ENCODE measurements around the gene ELK4. TPM values are rescaled to one million over a fixed set of nuclear protein-coding genes. Genes with fewer than 3 reads are reported as not detected.

Gene ELK4
- total and polyA plus RNA-seq, 5 experiments from 2014 or later: 4.5 to 204 (median 8.3) TPM

- Mint-ChIP-seq H3K27me3 (peaks cover 2 to 30% (median 15%) of the 10 kb centered on the region in 5 donors), H3K27ac (no peak overlapping the region), H3K9me3 (no peaks in the 10 kb centered on the region), H3K36me3 (no peaks in the 10 kb centered on the region), H3K4me1 (peaks cover 0 to 37% (median 0%) of the 10 kb centered on the region in 4 donors), H3K4me3 (no peak overlapping the region)
- POLR2A ChIA-PET: interaction anchor here (0.6 kb wide), 1 partner anchor 16 kb away, joined by 3 read pairs; no protein-coding TSS in a partner anchor
- no peak for DNase-seq
- no peak for ATAC-seq
Measured at GRCh38 chr1:205670611-205671430, 39.0 kb upstream of the ELK4 start.

GRCh38 chr1:205670150-205670446, 38.3 kb upstream of the ELK4 start:
- Mint-ChIP-seq H3K9me3 (no peaks in the 10 kb centered on the region), H3K27ac (no peak overlapping the region), H3K36me3 (no peaks in the 10 kb centered on the region), H3K4me3 (no peak overlapping the region), H3K4me1 (peaks cover 0 to 42% (median 2%) of the 10 kb centered on the region in 4 donors), H3K27me3 (peaks cover 2 to 30% (median 13%) of the 10 kb centered on the region in 5 donors)
- no peak for DNase-seq
- ATAC-seq: no peak
- POLR2A ChIA-PET: no interaction called here

DNA sequence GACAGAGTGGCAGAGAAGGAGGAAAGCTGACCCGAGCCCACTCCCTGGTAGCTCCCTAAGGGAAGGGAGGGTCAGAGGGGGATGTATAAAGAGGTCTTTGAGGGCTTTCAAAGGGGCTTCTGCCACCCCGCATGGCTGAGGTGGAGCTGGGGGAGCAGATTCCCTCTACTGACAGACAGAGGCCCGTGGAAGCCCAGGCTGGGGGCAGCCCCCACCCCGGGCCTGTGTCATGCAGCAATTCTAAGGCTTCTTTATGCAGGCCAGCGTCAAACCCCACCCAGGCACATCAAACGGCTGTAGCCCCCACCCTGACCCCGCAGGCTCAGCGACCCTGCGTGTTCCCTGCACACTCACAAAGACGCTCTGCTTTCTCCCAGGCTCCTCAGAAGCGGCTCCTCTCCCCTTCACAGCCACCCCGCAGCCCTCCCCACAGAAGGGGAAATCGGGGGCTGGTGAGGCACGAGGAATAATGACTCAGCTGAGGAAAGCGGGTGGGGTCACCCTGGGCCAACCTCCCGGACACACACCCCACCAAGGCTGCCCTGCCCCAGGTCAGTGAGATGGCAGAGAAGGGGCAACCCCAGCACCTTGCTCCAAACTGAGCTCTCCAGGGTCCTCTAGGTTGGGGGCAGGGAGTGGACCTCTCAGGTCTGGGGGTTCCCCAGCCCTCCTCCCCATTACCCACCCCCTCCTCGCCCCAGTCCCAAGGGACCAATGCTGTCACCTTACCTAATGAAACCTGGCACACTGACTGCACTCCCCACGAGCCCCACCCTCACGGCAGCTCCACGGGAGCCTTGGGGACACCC, 37.7 kb upstream of the ELK4 start:
- DNase-seq: no peak
- Mint-ChIP-seq H3K4me1 (peaks cover 0 to 47% (median 3%) of the 10 kb centered on the region in 4 donors), H3K36me3 (no peaks in the 10 kb centered on the region), H3K27me3 (peaks cover 2 to 30% (median 13%) of the 10 kb centered on the region in 5 donors), H3K27ac (peak overlapping the region in 1 of 10 donors; percentile 74), H3K4me3 (peak overlapping the region in 1 of 10 donors; percentile 45), H3K9me3 (no peaks in the 10 kb centered on the region)
- POLR2A ChIA-PET: no interaction called here
- ATAC-seq: peak in 1 of 2 donors; percentile 28

- Mint-ChIP-seq H3K9me3 (no peaks in the 10 kb centered on the region), H3K27me3 (peaks cover 2 to 28% (median 13%) of the 10 kb centered on the region in 5 donors), H3K36me3 (no peaks in the 10 kb centered on the region), H3K27ac (peak overlapping the region in 2 of 10 donors; percentile 62 to 74), H3K4me1 (peaks cover 0 to 47% (median 3%) of the 10 kb centered on the region in 4 donors), H3K4me3 (peak overlapping the region in 1 of 10 donors; percentile 39)
- no peak for DNase-seq
- POLR2A ChIA-PET: interaction anchor here (0.6 kb wide), 1 partner anchor 77 kb away, joined by 8 read pairs; no protein-coding TSS in a partner anchor
- peak in 1 of 2 donors; percentile 14 for ATAC-seq
Measured at GRCh38 chr1:205668951-205669340, 37.1 kb upstream of the ELK4 start.

DNA sequence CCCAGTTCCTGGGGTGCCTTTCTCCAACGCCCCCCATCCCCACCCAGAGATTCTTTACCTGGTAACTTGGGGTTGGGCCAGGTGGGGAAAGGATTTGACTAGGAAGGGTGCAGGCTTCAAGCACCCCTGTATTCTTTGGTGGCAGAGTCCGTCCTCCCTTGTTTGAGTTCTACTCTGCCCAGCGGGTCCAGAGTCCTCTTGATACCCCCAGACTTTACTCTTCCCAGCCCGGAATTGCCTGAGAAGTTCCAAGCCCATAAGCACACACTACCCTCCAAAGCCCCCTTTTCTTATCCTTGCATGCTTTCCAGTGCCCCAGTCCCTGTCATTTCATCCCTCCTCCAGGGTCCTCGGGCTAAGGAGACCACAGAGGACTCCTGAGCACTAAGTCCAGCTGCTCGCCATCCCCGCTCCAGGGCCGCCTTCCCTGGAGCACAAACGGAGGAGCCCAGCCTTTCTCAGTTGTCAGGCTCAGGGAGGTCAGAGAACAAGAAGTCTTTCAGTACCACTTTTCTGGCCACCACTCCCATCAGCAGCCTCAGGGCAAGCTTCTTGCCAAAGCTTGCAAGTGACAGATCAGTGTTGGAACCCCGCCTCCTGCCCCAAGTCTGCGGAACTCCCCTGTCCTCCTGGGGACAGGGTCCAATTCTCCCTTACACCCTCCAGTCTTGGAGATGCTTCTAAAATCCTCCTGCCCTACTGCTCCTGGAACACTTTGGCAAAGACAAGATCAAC, 36.3 kb upstream of the ELK4 start:
- H3K4me1 Mint-ChIP-seq: peaks cover 0 to 47% (median 3%) of the 10 kb centered on the region in 4 donors
- DNase-seq (no peak), ATAC-seq (no peak)
- H3K9me3 Mint-ChIP-seq: no peaks in the 10 kb centered on the region
- H3K36me3 Mint-ChIP-seq: no peaks in the 10 kb centered on the region
- no peak overlapping the region for H3K4me3 Mint-ChIP-seq
- H3K27me3 Mint-ChIP-seq: peaks cover 2 to 24% (median 13%) of the 10 kb centered on the region in 5 donors
- POLR2A ChIA-PET: interaction anchor here (0.6 kb wide), 1 partner anchor 73 kb away, joined by 3 read pairs; no protein-coding TSS in a partner anchor
- peak overlapping the region in 3 of 10 donors; percentile 24 to 40 (median 39) for H3K27ac Mint-ChIP-seq

GRCh38 chr1:205666372-205667166, 34.8 kb upstream of the ELK4 start:
- peaks cover 0 to 43% (median 3%) of the 10 kb centered on the region in 4 donors for H3K4me1 Mint-ChIP-seq
- H3K27ac Mint-ChIP-seq: no peak overlapping the region
- DNase-seq: no peak
- no peaks in the 10 kb centered on the region for H3K36me3 Mint-ChIP-seq
- no peak overlapping the region for H3K4me3 Mint-ChIP-seq
- H3K27me3 Mint-ChIP-seq: peaks cover 2 to 19% (median 13%) of the 10 kb centered on the region in 5 donors
- no peaks in the 10 kb centered on the region for H3K9me3 Mint-ChIP-seq
- POLR2A ChIA-PET: no interaction called here
- no peak for ATAC-seq

DNA sequence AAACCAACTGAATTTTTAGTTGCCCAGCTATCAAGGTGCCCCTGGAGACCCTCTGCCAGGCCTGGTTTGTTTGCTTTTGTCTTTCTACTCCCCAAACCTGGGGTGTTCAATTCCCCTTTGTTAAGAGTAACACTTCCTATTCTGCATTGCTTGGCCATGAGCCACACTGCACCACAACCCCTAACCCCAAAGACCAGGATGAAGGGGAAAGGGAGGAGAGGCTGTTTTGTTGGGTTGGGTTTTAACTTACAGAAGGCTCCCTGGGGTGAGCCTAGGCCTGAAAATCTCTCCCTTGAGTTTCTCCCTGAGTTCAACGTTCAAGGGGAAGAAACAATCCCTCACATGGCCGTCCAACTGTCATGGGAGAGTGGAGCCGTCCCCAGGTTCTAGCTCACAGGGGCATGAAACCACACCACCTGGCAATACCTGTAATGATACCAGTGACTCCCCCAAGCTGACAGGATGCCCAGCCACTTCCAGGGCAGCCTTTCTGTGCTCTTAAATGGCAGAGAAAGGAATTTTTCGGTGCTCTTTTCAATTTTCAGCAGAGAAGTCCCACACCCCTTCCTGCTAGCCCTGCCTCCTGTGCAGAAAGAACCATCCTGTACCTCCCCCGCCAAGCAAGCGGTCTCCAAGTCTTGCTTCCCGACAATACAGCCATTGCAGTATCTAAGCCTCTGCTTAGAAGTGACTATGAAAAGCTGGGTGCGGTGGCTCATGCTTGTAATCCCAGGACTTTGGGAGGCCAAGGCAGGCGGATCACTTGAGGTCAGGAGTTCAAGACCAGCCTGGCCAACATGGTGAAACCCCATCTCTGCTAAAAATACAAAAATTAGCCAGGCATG, 33.6 kb upstream of the ELK4 start:
- POLR2A ChIA-PET: no interaction called here
- Mint-ChIP-seq H3K4me1 (peaks cover 0 to 43% (median 3%) of the 10 kb centered on the region in 4 donors), H3K9me3 (no peaks in the 10 kb centered on the region), H3K4me3 (peak overlapping the region in 1 of 10 donors; percentile 24), H3K27me3 (peaks cover 2 to 19% (median 13%) of the 10 kb centered on the region in 5 donors), H3K36me3 (no peaks in the 10 kb centered on the region), H3K27ac (peak overlapping the region in 3 of 10 donors; percentile 48 to 90 (median 61))
- ATAC-seq (no peak), DNase-seq (no peak)

DNA sequence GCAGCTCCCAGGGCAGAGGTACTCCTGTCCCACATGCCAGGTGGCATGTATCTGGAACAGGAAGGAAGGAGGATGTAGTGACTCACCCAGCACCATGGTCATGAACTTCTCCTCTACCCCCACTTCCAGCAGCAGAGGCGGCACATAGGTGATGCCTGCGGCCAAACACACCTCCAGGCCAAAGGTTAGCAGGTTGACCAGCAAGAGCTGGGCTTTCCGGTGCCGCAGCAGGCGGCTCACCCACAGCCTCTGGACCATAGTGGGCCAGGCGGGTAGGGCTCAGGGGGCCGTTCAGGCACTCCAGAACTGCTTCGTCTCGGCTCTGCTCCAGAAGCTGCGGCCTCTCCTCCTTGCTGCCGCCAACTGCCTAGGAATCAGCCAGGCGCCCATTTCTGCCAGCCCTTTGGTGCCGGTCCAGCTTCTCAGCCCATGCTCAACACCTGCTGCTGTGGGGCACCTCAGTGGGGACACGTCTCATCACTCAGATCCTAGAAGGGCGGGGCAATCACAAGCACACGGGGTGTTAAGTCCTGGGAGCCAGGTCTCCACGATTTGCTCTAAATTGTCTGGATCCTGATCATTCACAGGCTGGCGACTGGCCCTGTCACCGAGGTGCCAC, 32.7 kb upstream of the ELK4 start:
- Mint-ChIP-seq H3K9me3 (no peaks in the 10 kb centered on the region), H3K4me3 (no peak overlapping the region), H3K27ac (no peak overlapping the region), H3K27me3 (peaks cover 2 to 18% (median 13%) of the 10 kb centered on the region in 5 donors), H3K36me3 (no peaks in the 10 kb centered on the region), H3K4me1 (peaks cover 0 to 39% (median 3%) of the 10 kb centered on the region in 4 donors)
- ATAC-seq: no peak
- no peak for DNase-seq
- POLR2A ChIA-PET: no interaction called here

DNA sequence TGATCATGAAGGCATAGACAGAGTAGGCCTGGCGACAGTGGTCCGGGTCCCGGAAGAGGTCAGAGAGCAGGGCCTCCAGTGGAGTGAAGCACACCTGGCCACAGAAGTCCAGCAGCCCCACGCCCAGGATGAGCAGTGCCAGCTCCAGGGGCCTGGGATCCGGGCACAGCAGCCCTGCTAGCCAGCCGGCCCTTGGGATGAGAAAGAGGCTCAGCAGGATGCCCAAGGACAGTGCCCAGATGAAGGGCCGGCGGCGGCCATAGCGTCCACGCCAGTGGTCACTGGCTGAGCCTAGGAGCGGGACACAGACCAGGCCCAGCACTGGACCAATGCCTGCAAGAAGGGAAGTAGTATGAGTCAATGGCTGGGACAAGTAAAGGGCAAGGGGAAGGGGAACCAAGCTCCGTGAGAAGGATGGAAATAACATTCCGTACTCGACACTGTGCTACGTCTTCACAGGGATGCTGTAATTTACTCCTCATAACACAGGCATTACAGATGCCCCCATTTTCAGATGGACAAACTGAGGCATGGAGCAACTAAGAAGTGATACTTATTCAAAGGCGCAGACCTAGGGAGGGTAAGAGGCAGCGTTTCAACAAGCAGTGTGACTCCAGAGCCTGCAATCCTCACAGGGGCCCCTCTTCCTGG, 31.6 kb upstream of the ELK4 start:
- Mint-ChIP-seq H3K4me1 (peaks cover 0 to 33% (median 8%) of the 10 kb centered on the region in 4 donors), H3K36me3 (no peaks in the 10 kb centered on the region), H3K27me3 (peaks cover 0 to 8% (median 7%) of the 10 kb centered on the region in 5 donors), H3K4me3 (no peak overlapping the region), H3K27ac (no peak overlapping the region), H3K9me3 (no peaks in the 10 kb centered on the region)
- DNase-seq: no peak
- POLR2A ChIA-PET: no interaction called here
- no peak for ATAC-seq

DNA sequence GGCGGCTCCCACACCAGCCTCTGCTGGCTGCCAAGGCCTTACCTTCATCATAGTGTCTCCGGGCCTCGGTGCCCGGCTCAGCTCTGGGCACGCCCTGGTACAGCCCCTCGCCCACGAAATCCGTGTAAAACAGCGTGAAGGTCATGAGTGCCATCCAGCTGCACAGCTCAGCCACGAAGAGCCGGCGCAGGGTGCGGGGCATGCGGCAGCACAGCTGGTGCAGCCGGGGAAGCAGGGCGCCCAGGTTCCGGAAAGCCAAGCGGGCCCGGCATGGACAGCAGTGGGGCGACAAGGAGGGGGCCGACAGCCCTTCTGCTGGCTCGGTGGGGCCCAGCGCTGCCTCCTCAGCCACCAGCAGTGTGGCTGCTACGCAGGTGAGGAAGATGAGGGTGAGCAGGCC, 31.0 kb upstream of the ELK4 start:
- peaks cover 0 to 2% (median under 1%) of the 10 kb centered on the region in 5 donors for H3K27me3 Mint-ChIP-seq
- ATAC-seq (no peak), DNase-seq (no peak)
- no peaks in the 10 kb centered on the region for H3K9me3 Mint-ChIP-seq
- H3K36me3 Mint-ChIP-seq: no peaks in the 10 kb centered on the region
- peak overlapping the region in 1 of 10 donors; percentile 29 for H3K27ac Mint-ChIP-seq
- H3K4me3 Mint-ChIP-seq: no peak overlapping the region
- H3K4me1 Mint-ChIP-seq: peaks cover 0 to 28% (median 8%) of the 10 kb centered on the region in 4 donors
- POLR2A ChIA-PET: no interaction called here
